ENCODE data around the gene ADAMTS2. TPM values are rescaled to one million over a fixed set of nuclear protein-coding genes. Genes with fewer than 3 reads are reported as not detected.

Gene ADAMTS2
- total and polyA plus RNA-seq, 2 experiments from 2014 or later: 1.6 to 8.1 TPM

DNA sequence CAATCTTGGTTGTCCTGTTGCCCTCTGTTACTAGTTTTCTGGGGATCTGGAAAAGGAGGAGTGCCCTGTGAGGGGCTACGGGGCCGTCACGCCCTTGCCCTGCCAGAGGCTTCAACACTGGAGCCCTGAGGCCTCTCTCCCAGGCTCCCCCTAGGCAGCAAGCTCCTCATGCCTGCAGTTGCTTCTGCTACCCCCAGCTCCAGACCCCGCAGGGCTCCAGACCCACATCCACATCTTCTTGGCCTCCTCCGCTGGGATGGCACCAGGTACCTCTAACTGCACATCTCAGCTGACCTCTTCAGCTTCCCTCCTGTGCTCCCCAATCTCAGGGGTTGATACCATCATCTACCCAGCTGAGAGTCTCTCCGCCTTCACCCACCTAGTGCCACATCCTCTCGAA lies 169.1 kb downstream of the ADAMTS2 start:
- no peak overlapping the region for H3K4me3 Mint-ChIP-seq
- H3K4me3 ChIP-seq: no peak overlapping the region
- H4K20me1 ChIP-seq (replicated peaks; ENCODE audit: insufficient read depth): no peaks in the 10 kb centered on the region
- ATAC-seq: no peak
- no peaks in the 10 kb centered on the region; the same call in 2 of the 3 replicates for H3K36me3 Mint-ChIP-seq (ENCODE audit: low read depth)
- no peaks in the 10 kb centered on the region for H3K4me1 Mint-ChIP-seq
- H3K79me2 ChIP-seq (replicated peaks; ENCODE audit: insufficient read depth): no peaks in the 10 kb centered on the region
- TF ChIP-seq EZH2phosphoT487 (IDR thresholded peaks at IDR 0.05; ENCODE audit: unreplicated experiment) (no peak), ZNF114 (CRISPR knock-in tag; IDR thresholded peaks at IDR 0.05) (no peak), STAT1 (IDR thresholded peaks at IDR 0.05; ENCODE audit: unreplicated experiment) (no peak), JUNB (IDR thresholded peaks at IDR 0.05; ENCODE audit: unreplicated experiment) (no peak), NANOG (IDR thresholded peaks at IDR 0.05; ENCODE audit: borderline replicate concordance) (no peak), ZNF331 (CRISPR knock-in tag; IDR thresholded peaks at IDR 0.05; ENCODE audit: low read depth) (no peak)
- TF ChIP-seq, protein P1, sequence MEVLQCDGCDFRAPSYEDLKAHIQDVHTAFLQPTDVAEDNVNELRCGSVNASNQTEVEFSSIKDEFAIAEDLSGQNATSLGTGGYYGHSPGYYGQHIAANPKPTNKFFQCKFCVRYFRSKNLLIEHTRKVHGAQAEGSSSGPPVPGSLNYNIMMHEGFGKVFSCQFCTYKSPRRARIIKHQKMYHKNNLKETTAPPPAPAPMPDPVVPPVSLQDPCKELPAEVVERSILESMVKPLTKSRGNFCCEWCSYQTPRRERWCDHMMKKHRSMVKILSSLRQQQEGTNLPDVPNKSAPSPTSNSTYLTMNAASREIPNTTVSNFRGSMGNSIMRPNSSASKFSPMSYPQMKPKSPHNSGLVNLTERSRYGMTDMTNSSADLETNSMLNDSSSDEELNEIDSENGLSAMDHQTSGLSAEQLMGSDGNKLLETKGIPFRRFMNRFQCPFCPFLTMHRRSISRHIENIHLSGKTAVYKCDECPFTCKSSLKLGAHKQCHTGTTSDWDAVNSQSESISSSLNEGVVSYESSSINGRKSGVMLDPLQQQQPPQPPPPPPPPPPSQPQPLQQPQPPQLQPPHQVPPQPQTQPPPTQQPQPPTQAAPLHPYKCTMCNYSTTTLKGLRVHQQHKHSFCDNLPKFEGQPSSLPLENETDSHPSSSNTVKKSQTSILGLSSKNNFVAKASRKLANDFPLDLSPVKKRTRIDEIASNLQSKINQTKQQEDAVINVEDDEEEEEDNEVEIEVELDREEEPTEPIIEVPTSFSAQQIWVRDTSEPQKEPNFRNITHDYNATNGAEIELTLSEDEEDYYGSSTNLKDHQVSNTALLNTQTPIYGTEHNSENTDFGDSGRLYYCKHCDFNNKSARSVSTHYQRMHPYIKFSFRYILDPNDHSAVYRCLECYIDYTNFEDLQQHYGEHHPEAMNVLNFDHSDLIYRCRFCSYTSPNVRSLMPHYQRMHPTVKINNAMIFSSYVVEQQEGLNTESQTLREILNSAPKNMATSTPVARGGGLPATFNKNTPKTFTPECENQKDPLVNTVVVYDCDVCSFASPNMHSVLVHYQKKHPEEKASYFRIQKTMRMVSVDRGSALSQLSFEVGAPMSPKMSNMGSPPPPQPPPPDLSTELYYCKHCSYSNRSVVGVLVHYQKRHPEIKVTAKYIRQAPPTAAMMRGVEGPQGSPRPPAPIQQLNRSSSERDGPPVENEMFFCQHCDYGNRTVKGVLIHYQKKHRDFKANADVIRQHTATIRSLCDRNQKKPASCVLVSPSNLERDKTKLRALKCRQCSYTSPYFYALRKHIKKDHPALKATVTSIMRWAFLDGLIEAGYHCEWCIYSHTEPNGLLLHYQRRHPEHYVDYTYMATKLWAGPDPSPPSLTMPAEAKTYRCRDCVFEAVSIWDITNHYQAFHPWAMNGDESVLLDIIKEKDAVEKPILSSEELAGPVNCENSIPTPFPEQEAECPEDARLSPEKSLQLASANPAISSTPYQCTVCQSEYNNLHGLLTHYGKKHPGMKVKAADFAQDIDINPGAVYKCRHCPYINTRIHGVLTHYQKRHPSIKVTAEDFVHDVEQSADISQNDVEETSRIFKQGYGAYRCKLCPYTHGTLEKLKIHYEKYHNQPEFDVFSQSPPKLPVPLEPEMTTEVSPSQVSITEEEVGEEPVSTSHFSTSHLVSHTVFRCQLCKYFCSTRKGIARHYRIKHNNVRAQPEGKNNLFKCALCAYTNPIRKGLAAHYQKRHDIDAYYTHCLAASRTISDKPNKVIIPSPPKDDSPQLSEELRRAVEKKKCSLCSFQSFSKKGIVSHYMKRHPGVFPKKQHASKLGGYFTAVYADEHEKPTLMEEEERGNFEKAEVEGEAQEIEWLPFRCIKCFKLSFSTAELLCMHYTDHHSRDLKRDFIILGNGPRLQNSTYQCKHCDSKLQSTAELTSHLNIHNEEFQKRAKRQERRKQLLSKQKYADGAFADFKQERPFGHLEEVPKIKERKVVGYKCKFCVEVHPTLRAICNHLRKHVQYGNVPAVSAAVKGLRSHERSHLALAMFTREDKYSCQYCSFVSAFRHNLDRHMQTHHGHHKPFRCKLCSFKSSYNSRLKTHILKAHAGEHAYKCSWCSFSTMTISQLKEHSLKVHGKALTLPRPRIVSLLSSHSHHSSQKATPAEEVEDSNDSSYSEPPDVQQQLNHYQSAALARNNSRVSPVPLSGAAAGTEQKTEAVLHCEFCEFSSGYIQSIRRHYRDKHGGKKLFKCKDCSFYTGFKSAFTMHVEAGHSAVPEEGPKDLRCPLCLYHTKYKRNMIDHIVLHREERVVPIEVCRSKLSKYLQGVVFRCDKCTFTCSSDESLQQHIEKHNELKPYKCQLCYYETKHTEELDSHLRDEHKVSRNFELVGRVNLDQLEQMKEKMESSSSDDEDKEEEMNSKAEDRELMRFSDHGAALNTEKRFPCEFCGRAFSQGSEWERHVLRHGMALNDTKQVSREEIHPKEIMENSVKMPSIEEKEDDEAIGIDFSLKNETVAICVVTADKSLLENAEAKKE (CRISPR knock-in tag; IDR thresholded peaks at IDR 0.05): no peak
- TF ChIP-seq, protein P2, sequence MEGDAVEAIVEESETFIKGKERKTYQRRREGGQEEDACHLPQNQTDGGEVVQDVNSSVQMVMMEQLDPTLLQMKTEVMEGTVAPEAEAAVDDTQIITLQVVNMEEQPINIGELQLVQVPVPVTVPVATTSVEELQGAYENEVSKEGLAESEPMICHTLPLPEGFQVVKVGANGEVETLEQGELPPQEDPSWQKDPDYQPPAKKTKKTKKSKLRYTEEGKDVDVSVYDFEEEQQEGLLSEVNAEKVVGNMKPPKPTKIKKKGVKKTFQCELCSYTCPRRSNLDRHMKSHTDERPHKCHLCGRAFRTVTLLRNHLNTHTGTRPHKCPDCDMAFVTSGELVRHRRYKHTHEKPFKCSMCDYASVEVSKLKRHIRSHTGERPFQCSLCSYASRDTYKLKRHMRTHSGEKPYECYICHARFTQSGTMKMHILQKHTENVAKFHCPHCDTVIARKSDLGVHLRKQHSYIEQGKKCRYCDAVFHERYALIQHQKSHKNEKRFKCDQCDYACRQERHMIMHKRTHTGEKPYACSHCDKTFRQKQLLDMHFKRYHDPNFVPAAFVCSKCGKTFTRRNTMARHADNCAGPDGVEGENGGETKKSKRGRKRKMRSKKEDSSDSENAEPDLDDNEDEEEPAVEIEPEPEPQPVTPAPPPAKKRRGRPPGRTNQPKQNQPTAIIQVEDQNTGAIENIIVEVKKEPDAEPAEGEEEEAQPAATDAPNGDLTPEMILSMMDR (conservative IDR thresholded peaks at IDR 0.05; ENCODE audit: low read depth in 2 of 2): no peak
- peaks cover 3% of the 10 kb centered on the region; the same call in 2 of the 3 replicates for H3K9me3 Mint-ChIP-seq
- H3K27me3 Mint-ChIP-seq (ENCODE audit: insufficient read depth, low read depth, poor library complexity): peaks cover 10% of the 10 kb centered on the region
- no peak overlapping the region for H3K4me2 ChIP-seq
- no peak overlapping the region for H3K27ac ChIP-seq (ENCODE audit: low read depth)
- H3F3A ChIP-seq (replicated peaks; ENCODE audit: low read depth): no peaks in the 10 kb centered on the region
- no peak overlapping the region for H2AFZ ChIP-seq
- H3K4me1 ChIP-seq (ENCODE audit: insufficient read depth): no peaks in the 10 kb centered on the region
- no peaks in the 10 kb centered on the region for H3K27me3 ChIP-seq (ENCODE audit: insufficient read depth)
- H3K9me2 ChIP-seq (ENCODE audit: insufficient read depth): no peaks in the 10 kb centered on the region
- H3K36me3 ChIP-seq (ENCODE audit: insufficient read depth): no peaks in the 10 kb centered on the region
- DNase-seq (ENCODE audit: low spot score): no peak
- H3K27ac Mint-ChIP-seq: no peak overlapping the region

Measured in GM23338 (cell line).